Fibroblast of mammary gland (primary cell): ENCODE results near the gene GALNT18.

Experiments used
- DNase-seq: peaks from one replicate; pipeline ENCODE4 v3.0.0-alpha.2; 2010; ENCODE audit warnings: low read depth
- H3K4me3 ChIP-seq: 2 replicates; pipeline ENCODE4 v1.5.1; 2011; ENCODE audit warnings: low read depth, mild to moderate bottlenecking, low read length, moderate library complexity; ENCODE audit not compliant: control insufficient read depth
- CTCF ChIP-seq: conservative IDR thresholded peaks from 2 replicates; pipeline ENCODE4 v1.5.1; 2011; ENCODE audit warnings: low read depth, low read length, inconsistent platforms; ENCODE audit not compliant: control insufficient read depth, insufficient read depth

GALNT18 gene

GRCh38 chr11:11504071-11504470, 117.7 kb downstream of the GALNT18 start:
- no peak overlapping the region for H3K4me3 ChIP-seq
- no peak for DNase-seq
- TF ChIP-seq CTCF: no peak

- TF ChIP-seq CTCF: no peak
- H3K4me3 ChIP-seq: no peak overlapping the region
- no peak for DNase-seq
These were observed 119.4 kb downstream of the GALNT18 start for GRCh38 chr11:11502263-11502861.

- no peak overlapping the region for H3K4me3 ChIP-seq
- no peak for TF ChIP-seq CTCF
- DNase-seq: no peak
These were observed 120.1 kb downstream of the GALNT18 start for GRCh38 chr11:11501546-11502262.

- no peak overlapping the region for H3K4me3 ChIP-seq
- DNase-seq: no peak
- no peak for TF ChIP-seq CTCF
These were observed 120.9 kb downstream of the GALNT18 start for GRCh38 chr11:11500744-11501487.

- no peak for TF ChIP-seq CTCF
- DNase-seq: no peak
- H3K4me3 ChIP-seq: no peak overlapping the region
These were observed 122.5 kb downstream of the GALNT18 start for GRCh38 chr11:11499300-11499699.

GRCh38 chr11:11498195-11498594, 123.6 kb downstream of the GALNT18 start:
- no peak for DNase-seq
- no peak overlapping the region for H3K4me3 ChIP-seq
- no peak for TF ChIP-seq CTCF
